OCI-LY7 (cell line): ENCODE measurements around the gene PGC. TPM values are rescaled to one million over a fixed set of nuclear protein-coding genes. Genes with fewer than 3 reads are reported as not detected.

Experiments
- BruUV-seq: library from RNA; stranded (reverse); fragments of 400-500 nt; replicated peaks from 2 replicates; lab custom pipeline; 2021; lab: Mats Ljungman, UMichigan
- CTCF ChIA-PET: fragments of 300-600 bp; sonication (Branson Sonifier 250); formaldehyde crosslinking; loops from one replicate; lab custom pipeline; 2022; ENCODE audit warnings: antibody characterized with exemption; ENCODE audit not compliant: unreplicated experiment; lab: Charles Lee
- POLR2A ChIA-PET: fragments of 300-600 bp; sonication (Branson Sonifier 250); formaldehyde crosslinking; loops from one replicate; lab custom pipeline; 2022; ENCODE audit warnings: antibody characterized with exemption; lab: Charles Lee
- DNase-seq: peaks from one replicate; pipeline ENCODE4 v3.0.0-alpha.2; 2015; ENCODE audit warnings: low spot score
- H2AFZ ChIP-seq: fragments of 200-600 bp; sonication (generic), shearing (Covaris generic); 2 replicates; pipeline ENCODE4 v1.6.1; 2014; ENCODE audit warnings: mild to moderate bottlenecking, antibody characterized with exemption, low read length, moderate library complexity
- H3K27ac ChIP-seq: fragments of 200-600 bp; sonication (generic); 2 replicates; pipeline ENCODE4 v1.5.1; 2014; ENCODE audit warnings: mixed run types, low read depth, mild to moderate bottlenecking, moderate library complexity, low read length, inconsistent platforms; ENCODE audit not compliant: poor library complexity, severe bottlenecking
- H3K36me3 ChIP-seq: fragments of 200-600 bp; sonication (generic); 2 replicates; pipeline ENCODE4 v1.6.1; 2014; ENCODE audit warnings: mild to moderate bottlenecking, antibody characterized with exemption, low read length, moderate library complexity, mixed read lengths; ENCODE audit not compliant: insufficient read depth
- H3K4me1 ChIP-seq: fragments of 200-600 bp; sonication (generic); 2 replicates; pipeline ENCODE4 v1.5.1; 2014; ENCODE audit warnings: mild to moderate bottlenecking, low read length; ENCODE audit not compliant: insufficient read depth, poor library complexity, severe bottlenecking
- H3K4me2 ChIP-seq: fragments of 200-600 bp; sonication (generic); 2 replicates; pipeline ENCODE4 v1.6.1; 2014; ENCODE audit warnings: mild to moderate bottlenecking, low read length
- H3K4me3 ChIP-seq: fragments of 200-600 bp; sonication (generic); 2 replicates; pipeline ENCODE4 v1.5.1; 2014; ENCODE audit warnings: mild to moderate bottlenecking, low read depth, low read length; ENCODE audit not compliant: poor library complexity, severe bottlenecking
- H3K79me2 ChIP-seq: fragments of 200-600 bp; sonication (generic); 2 replicates; pipeline ENCODE4 v1.6.1; 2016; ENCODE audit warnings: low read depth, mild to moderate bottlenecking, low read length, moderate library complexity, mixed read lengths; ENCODE audit not compliant: insufficient read depth
- H3K9me2 ChIP-seq: fragments of 200-600 bp; sonication (generic); 2 replicates; pipeline ENCODE4 v1.6.1; 2016; ENCODE audit warnings: mild to moderate bottlenecking, low read length, mixed read lengths; ENCODE audit not compliant: insufficient read depth
- H3K9me3 ChIP-seq: fragments of 200-600 bp; sonication (generic); 2 replicates; pipeline ENCODE4 v1.6.1; 2014; ENCODE audit warnings: mild to moderate bottlenecking, mixed run types, low read length, mixed read lengths
- H4K20me1 ChIP-seq: fragments of 200-600 bp; sonication (generic); 2 replicates; pipeline ENCODE4 v1.6.1; 2014; ENCODE audit warnings: mild to moderate bottlenecking, antibody characterized with exemption, low read length, moderate library complexity, mixed read lengths; ENCODE audit not compliant: insufficient read depth
- EZH2phosphoT487 ChIP-seq: fragments of 200-600 bp; sonication (generic); IDR thresholded peaks from 2 replicates; pipeline ENCODE4 v1.6.1; 2018; ENCODE audit warnings: low read depth, borderline replicate concordance, mild to moderate bottlenecking, mixed run types, antibody characterized with exemption, low read length, moderate library complexity, mixed read lengths
- intact Hi-C: fragments of 100-400 bp; cut with micrococcal nuclease; formaldehyde crosslinking; loops from one replicate; pipeline ENCODE4 v1.10.0; 2022; ENCODE audit not compliant: unreplicated experiment
- total RNA-seq, 2 experiments: library from RNA; depleted of rRNA in 1 of 2; stranded (reverse); fragments of >200 nt in 1 of 2; shearing (Covaris generic) in 1 of 2; gene quantifications; 2 replicates each; pipeline ENCODE4 v1.2.3, GENCODE V29; 2014 to 2022
- TF ChIP-seq, protein P1 (sequence below): fragments of 200-600 bp; sonication (generic); conservative IDR thresholded peaks from 2 replicates; pipeline ENCODE4 v1.5.1; 2014; ENCODE audit warnings: mild to moderate bottlenecking, antibody characterized with exemption, low read length, moderate library complexity, mixed read lengths

Gene PGC
- total RNA-seq, 2 experiments from 2014 or later = not detected

- H3K4me3 ChIP-seq = no peak overlapping the region
- no peaks in the 10 kb centered on the region for H3K4me1 ChIP-seq
- no peak for TF ChIP-seq EZH2phosphoT487
- TF ChIP-seq, protein P1, sequence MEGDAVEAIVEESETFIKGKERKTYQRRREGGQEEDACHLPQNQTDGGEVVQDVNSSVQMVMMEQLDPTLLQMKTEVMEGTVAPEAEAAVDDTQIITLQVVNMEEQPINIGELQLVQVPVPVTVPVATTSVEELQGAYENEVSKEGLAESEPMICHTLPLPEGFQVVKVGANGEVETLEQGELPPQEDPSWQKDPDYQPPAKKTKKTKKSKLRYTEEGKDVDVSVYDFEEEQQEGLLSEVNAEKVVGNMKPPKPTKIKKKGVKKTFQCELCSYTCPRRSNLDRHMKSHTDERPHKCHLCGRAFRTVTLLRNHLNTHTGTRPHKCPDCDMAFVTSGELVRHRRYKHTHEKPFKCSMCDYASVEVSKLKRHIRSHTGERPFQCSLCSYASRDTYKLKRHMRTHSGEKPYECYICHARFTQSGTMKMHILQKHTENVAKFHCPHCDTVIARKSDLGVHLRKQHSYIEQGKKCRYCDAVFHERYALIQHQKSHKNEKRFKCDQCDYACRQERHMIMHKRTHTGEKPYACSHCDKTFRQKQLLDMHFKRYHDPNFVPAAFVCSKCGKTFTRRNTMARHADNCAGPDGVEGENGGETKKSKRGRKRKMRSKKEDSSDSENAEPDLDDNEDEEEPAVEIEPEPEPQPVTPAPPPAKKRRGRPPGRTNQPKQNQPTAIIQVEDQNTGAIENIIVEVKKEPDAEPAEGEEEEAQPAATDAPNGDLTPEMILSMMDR = no peak
- POLR2A ChIA-PET = interaction anchor here (0.6 kb wide), 2 partner anchors 89 to 98 kb away, joined by 3 read pairs; no protein-coding TSS in a partner anchor
- H3K27ac ChIP-seq = no peak overlapping the region
- peaks cover 56% of the 10 kb centered on the region for H3K36me3 ChIP-seq
- no peaks in the 10 kb centered on the region for H3K9me3 ChIP-seq
- BruUV-seq = no TSS peak
- H3K9me2 ChIP-seq = no peaks in the 10 kb centered on the region
- no peak overlapping the region for H2AFZ ChIP-seq
- H3K79me2 ChIP-seq = no peaks in the 10 kb centered on the region
- H3K4me2 ChIP-seq = no peak overlapping the region
- intact Hi-C loops = no loop called here
- no peak for DNase-seq
- CTCF ChIA-PET = no interaction called here
- no peaks in the 10 kb centered on the region for H4K20me1 ChIP-seq
Measured at GRCh38 chr6:41692080-41692675, 55.0 kb downstream of the PGC start.

GRCh38 chr6:41691426-41692079 is 55.6 kb downstream of the PGC start:
- Histone ChIP-seq H3K9me3 (no peaks in the 10 kb centered on the region), H3K79me2 (no peaks in the 10 kb centered on the region), H3K36me3 (peaks cover 56% of the 10 kb centered on the region), H4K20me1 (no peaks in the 10 kb centered on the region), H3K9me2 (no peaks in the 10 kb centered on the region), H3K4me2 (no peak overlapping the region), H2AFZ (no peak overlapping the region), H3K4me1 (no peaks in the 10 kb centered on the region), H3K27ac (no peak overlapping the region), H3K4me3 (no peak overlapping the region)
- ChIA-PET CTCF (no interaction called here), POLR2A (interaction anchor here (0.6 to 2.0 kb wide), 3 partner anchors 13 to 99 kb away, joined by 3 to 5 read pairs (median 3); no protein-coding TSS in a partner anchor)
- no TSS peak for BruUV-seq
- DNase-seq = no peak
- intact Hi-C loops = no loop called here
- TF ChIP-seq, protein P1 = no peak
- no peak for TF ChIP-seq EZH2phosphoT487
